ENCODE measurements around the gene SUSD3. TPM values are rescaled to one million over a fixed set of nuclear protein-coding genes. Genes with fewer than 3 reads are reported as not detected.

Gene SUSD3
- polyA plus RNA-seq, 3 donors: 10.4 to 13.3 (median 12.0) TPM

Other genes with a start within 250 kb of the SUSD3 start
- 10 to 100 TPM in 1 of 3 donors, 1 to 10 TPM in 2; 7.1 to 11.3 (median 8.6) TPM for gene ZNF484, start 180.7 kb upstream of the SUSD3 start, polyA plus RNA-seq (ENCODE audit: insufficient read length in 3 of 3)
- 1 to 10 TPM; 6.2 to 7.7 (median 6.8) TPM for gene FGD3, start 111.2 kb upstream of the SUSD3 start, polyA plus RNA-seq (ENCODE audit: insufficient read length in 3 of 3)
- 10 to 100 TPM; 19.3 to 29.2 (median 25.9) TPM for gene CARD19, start 37.5 kb downstream of the SUSD3 start, polyA plus RNA-seq (ENCODE audit: insufficient read length in 3 of 3)
- gene NINJ1, start 75.5 kb downstream of the SUSD3 start, polyA plus RNA-seq (ENCODE audit: insufficient read length in 3 of 3): 10 to 100 TPM; 51.6 to 53.2 (median 52.5) TPM
- gene WNK2, start 125.4 kb downstream of the SUSD3 start, polyA plus RNA-seq (ENCODE audit: insufficient read length in 3 of 3): 10 to 100 TPM; 23.4 to 38.9 (median 33.6) TPM

Measured in renal pelvis (tissue), 3 donors.